ENCODE data around the gene RNU2-1.

DNA sequence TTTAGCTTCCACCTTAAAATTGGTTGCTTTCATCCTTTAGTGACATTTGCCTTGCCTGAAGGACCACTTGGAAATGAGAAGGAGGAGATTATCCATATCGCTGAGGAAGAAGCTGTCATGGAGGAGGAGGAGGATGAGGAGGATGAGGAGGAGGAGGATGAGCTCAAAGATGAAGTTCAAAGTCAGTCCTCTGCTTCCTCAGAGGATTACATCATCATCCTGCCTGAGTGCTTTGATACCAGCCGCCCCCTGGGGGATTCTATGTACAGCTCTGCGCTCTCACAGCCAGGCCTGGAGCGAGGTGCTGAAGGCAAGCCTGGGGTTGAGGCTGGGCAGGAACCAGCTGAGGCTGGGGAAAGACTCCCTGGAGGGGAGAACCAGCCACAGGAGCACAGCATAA, 33.6 kb downstream of the RNU2-1 start:
- TF ChIP-seq POLR2AphosphoS5 (IDR thresholded peaks at IDR 0.05), result no peak
- TF ChIP-seq, protein P1, sequence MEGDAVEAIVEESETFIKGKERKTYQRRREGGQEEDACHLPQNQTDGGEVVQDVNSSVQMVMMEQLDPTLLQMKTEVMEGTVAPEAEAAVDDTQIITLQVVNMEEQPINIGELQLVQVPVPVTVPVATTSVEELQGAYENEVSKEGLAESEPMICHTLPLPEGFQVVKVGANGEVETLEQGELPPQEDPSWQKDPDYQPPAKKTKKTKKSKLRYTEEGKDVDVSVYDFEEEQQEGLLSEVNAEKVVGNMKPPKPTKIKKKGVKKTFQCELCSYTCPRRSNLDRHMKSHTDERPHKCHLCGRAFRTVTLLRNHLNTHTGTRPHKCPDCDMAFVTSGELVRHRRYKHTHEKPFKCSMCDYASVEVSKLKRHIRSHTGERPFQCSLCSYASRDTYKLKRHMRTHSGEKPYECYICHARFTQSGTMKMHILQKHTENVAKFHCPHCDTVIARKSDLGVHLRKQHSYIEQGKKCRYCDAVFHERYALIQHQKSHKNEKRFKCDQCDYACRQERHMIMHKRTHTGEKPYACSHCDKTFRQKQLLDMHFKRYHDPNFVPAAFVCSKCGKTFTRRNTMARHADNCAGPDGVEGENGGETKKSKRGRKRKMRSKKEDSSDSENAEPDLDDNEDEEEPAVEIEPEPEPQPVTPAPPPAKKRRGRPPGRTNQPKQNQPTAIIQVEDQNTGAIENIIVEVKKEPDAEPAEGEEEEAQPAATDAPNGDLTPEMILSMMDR (IDR thresholded peaks at IDR 0.05), result no peak
- TF ChIP-seq POLR2A (IDR thresholded peaks at IDR 0.05), result no peak
- TF ChIP-seq EP300 (IDR thresholded peaks at IDR 0.05), result no peak

Data from sigmoid colon (tissue), 4 donors.